ENCODE results near the gene PPEF1. TPM values are rescaled to one million over a fixed set of nuclear protein-coding genes. Genes with fewer than 3 reads are reported as not detected.
A peak's percentile ranks its signal among the peaks of the same experiment; 100 is the strongest.

Gene PPEF1, protein sequence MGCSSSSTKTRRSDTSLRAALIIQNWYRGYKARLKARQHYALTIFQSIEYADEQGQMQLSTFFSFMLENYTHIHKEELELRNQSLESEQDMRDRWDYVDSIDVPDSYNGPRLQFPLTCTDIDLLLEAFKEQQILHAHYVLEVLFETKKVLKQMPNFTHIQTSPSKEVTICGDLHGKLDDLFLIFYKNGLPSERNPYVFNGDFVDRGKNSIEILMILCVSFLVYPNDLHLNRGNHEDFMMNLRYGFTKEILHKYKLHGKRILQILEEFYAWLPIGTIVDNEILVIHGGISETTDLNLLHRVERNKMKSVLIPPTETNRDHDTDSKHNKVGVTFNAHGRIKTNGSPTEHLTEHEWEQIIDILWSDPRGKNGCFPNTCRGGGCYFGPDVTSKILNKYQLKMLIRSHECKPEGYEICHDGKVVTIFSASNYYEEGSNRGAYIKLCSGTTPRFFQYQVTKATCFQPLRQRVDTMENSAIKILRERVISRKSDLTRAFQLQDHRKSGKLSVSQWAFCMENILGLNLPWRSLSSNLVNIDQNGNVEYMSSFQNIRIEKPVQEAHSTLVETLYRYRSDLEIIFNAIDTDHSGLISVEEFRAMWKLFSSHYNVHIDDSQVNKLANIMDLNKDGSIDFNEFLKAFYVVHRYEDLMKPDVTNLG
- total RNA-seq, result under 1 TPM in 1 of 2 experiments, not detected in 1; 0.15 TPM

DNA sequence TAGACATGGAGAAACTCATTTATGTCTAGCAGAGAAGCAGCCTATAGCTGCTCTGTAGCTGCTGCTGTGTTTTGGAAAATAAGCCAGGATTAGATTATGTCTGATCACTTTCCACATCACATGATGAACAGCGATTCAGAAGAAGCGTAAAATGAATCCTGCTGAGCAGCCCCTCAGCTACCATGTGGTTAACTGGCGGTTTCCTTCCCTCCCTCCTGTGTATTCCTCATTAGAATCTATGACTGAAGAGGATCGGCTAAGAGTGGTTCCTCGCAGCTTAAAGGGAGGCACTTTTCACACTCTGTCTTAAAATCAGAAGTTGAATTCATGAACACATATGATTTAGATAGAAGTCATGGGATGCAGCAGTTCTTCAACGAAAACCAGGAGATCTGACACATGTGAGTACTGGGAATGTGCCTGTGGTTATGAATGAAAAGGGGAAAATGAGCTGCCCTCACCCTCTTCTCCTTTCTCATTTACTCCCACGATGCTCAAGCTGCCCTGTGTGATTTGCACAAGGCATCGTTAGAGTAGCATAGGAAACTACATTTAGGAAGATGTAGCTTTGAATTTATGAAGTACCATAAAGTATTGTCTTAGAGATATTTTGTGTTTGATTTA lies at the start of gene PPEF1:
Gene PPEF1, plus strand, starts transcription at position 220 of the 624 bp plus-strand sequence. Its CDS starts 136 bp downstream, at position 356.
- Mint-ChIP-seq H3K4me1 (ENCODE audit: low read depth) (no peaks in the 10 kb centered on the region), H3K27me3 (no peaks in the 10 kb centered on the region), H3K9me3 (no peaks in the 10 kb centered on the region), H3K27ac (no peak within 1 kb of the TSS), H3K4me3 (no peak within 1 kb of the TSS), H3K36me3 (no peaks in the 10 kb centered on the region)
- ChIA-PET CTCF (no interaction called here), POLR2A (no interaction called here)
- no peak for DNase-seq
- intact Hi-C loops (cut with micrococcal nuclease), result no loop called here

DNA sequence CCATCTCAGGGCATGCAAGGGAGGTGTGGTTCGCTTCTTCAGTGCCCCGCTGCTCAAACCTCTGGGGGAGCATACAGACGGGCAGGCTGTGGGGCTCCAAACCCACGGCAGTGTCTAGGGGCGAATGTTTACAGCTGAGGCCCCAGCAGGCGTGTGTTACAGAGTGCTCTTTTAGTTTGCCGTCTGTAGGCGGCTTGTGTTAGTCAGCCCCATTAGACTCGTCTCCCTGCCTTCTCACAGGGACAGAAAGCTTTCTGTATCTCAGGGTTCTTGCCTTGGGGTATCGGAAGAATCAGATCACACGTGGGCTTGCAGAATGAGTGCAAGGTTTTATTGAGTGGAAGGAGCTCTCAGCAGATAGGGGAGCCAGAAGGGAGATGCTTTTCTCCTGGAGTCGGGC lies 46.2 kb upstream of the PPEF1 start:
- ChIA-PET CTCF (no interaction called here), POLR2A (no interaction called here)
- Mint-ChIP-seq H3K36me3 (no peaks in the 10 kb centered on the region), H3K9me3 (no peaks in the 10 kb centered on the region), H3K27ac (no peak overlapping the region), H3K4me3 (no peak overlapping the region), H3K27me3 (no peaks in the 10 kb centered on the region), H3K4me1 (ENCODE audit: low read depth) (no peaks in the 10 kb centered on the region)
- no peak for DNase-seq
- intact Hi-C loops (cut with micrococcal nuclease), result no loop called here

DNA sequence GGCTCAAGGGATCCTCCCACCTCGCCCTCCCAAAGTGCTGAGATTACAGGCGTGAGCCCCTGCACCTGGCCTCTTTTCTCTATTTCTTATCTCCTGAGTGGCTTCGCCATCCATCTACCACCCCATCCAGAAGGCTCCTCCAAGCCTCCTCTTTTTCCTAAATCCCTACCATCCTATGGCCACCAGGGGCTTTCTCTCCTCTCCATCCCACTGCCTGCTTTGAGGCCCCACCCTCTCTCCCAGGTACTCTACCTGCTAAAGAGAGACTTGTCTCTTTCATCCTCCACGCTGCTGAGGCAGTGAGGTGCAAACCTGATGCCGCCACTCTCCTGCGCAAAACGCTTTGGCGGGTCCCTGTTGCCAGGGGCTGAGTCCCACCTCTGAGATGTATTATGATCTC lies 42.5 kb upstream of the PPEF1 start:
- Mint-ChIP-seq H3K27ac (no peak overlapping the region), H3K9me3 (no peaks in the 10 kb centered on the region), H3K36me3 (no peaks in the 10 kb centered on the region), H3K4me1 (ENCODE audit: low read depth) (peaks cover 5% of the 10 kb centered on the region), H3K4me3 (no peak overlapping the region), H3K27me3 (no peaks in the 10 kb centered on the region)
- intact Hi-C loops (cut with micrococcal nuclease), result no loop called here
- ChIA-PET POLR2A (no interaction called here), CTCF (no interaction called here)
- no peak for DNase-seq

DNA sequence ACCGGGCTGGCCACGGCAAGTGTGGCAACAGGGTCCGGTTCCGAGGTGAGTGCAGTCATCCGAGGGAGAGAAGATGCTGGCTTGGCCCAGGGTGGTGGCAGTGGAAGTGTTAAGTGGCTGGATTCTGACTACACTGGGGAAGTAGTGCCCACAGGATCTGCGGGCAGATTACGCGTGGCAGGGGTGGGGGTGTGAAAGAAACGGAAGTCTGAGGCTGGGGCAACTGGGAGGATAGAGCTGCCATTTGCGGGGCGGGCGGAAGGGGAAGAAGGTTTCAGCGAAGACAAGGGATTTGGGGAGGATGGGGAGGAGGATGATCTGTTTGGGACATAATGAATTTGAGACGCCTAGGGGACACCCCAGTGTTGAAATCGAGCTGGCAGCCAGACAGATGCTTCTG lies 40.8 kb upstream of the PPEF1 start:
- ChIA-PET POLR2A (no interaction called here), CTCF (no interaction called here)
- Mint-ChIP-seq H3K4me1 (ENCODE audit: low read depth) (peaks cover 5% of the 10 kb centered on the region), H3K27ac (no peak overlapping the region), H3K4me3 (no peak overlapping the region), H3K9me3 (no peaks in the 10 kb centered on the region), H3K36me3 (no peaks in the 10 kb centered on the region), H3K27me3 (no peaks in the 10 kb centered on the region)
- no peak for DNase-seq
- intact Hi-C loops (cut with micrococcal nuclease), result no loop called here

DNA sequence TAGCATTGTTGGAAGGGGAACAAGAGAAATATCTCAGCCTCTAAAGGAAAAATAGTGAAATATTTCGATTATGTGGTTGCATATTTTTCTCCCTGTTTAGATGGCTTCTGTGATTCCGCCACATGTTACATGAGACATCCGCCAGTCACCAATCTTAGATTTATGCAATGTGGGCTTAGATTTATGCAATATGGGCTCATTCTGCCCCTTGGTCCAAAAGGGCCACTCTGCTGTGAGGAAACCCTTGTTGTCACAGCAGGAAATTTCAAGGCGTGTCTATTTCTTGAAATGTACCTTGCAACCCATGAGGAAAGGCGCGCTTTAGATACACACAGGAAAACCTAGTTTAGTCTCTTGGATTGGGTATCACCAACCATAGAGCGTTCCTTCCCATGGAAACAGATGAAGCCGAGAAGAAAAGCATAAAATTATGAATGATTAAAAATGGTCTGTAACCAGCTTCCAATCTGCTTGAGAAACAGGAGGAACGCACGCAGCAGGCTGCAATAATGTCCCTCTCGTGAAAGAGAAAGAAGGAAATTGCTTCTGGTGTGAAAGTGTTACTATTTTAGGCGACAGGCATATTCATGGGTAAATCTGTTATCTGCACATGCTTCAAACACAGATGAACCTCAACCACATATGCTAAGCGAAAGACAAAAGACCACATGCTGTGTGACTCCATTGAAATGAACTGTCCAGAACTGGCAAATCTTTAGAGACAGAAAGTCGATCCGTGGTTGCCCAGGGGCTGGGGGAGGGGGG lies 39.2 kb upstream of the PPEF1 start:
- no peaks in the 10 kb centered on the region for H3K36me3 Mint-ChIP-seq
- POLR2A ChIA-PET, result no interaction called here
- peaks cover 5% of the 10 kb centered on the region for H3K4me1 Mint-ChIP-seq (ENCODE audit: low read depth)
- DNase-seq, result no peak
- no peak overlapping the region for H3K4me3 Mint-ChIP-seq
- no peaks in the 10 kb centered on the region for H3K9me3 Mint-ChIP-seq
- CTCF ChIA-PET, result no interaction called here
- intact Hi-C loops (cut with micrococcal nuclease), result no loop called here
- no peak overlapping the region for H3K27ac Mint-ChIP-seq
- H3K27me3 Mint-ChIP-seq, result no peaks in the 10 kb centered on the region

DNA sequence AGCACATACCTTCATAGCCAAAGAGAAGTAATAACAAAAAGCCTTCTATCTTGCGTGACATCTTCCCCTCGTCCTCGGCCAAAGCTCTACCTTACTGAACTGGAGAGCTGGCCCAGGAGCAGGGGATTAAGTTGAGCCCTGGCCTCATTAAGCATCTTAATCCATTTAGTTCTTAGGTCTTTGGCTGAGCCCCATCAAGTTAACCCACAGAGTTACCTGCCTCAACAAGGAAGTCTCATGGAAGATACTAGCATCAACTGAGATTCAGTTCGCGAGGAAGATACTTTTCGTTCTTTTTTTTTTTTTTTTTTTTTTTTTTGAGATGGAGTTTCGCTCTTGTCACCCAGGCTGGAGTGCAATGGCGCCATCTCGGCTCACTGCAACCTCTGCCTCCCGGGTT lies 35.4 kb upstream of the PPEF1 start, which contains the start of gene RS1:
Gene RS1, minus strand, starts transcription at position 101 of the 400 bp plus-strand sequence. Its CDS starts 40 bp downstream, at position 61.
- intact Hi-C loops (cut with micrococcal nuclease), result loop anchor here (5.0 to 10.0 kb wide), 2 partner anchors 215 to 1013 kb away; no protein-coding TSS in a partner anchor
- no peak for DNase-seq
- Mint-ChIP-seq H3K27ac (no peak within 1 kb of the TSS), H3K9me3 (no peaks in the 10 kb centered on the region), H3K36me3 (no peaks in the 10 kb centered on the region), H3K27me3 (no peaks in the 10 kb centered on the region), H3K4me1 (ENCODE audit: low read depth) (peaks cover 5% of the 10 kb centered on the region), H3K4me3 (no peak within 1 kb of the TSS)
- ChIA-PET POLR2A (no interaction called here), CTCF (no interaction called here)

DNA sequence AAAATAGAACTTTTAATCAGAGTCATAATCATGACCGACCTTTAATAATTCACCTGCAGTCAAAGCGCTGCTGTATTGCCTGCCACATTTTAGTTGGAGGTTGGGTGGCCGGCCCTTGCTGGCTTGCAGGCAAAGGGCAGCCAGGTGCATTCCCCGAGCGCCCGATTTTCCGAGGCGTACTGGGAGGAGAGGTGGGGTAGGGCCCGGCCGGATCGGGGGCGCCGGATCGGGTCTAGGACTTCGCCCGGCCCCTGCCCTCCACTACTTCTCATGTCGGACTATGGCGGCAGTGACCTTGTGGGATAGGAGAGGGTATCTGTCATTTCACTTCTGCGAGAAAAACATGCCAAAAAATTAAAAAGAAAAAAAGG lies 33.0 kb upstream of the PPEF1 start:
- intact Hi-C loops (cut with micrococcal nuclease), result loop anchor here (2.0 to 10.0 kb wide), 5 partner anchors 213 to 1010 kb away; partner anchors contain the start of genes CDKL5, PDHA1 and PHKA2
- no peaks in the 10 kb centered on the region for H3K36me3 Mint-ChIP-seq
- POLR2A ChIA-PET, result no interaction called here

DNA sequence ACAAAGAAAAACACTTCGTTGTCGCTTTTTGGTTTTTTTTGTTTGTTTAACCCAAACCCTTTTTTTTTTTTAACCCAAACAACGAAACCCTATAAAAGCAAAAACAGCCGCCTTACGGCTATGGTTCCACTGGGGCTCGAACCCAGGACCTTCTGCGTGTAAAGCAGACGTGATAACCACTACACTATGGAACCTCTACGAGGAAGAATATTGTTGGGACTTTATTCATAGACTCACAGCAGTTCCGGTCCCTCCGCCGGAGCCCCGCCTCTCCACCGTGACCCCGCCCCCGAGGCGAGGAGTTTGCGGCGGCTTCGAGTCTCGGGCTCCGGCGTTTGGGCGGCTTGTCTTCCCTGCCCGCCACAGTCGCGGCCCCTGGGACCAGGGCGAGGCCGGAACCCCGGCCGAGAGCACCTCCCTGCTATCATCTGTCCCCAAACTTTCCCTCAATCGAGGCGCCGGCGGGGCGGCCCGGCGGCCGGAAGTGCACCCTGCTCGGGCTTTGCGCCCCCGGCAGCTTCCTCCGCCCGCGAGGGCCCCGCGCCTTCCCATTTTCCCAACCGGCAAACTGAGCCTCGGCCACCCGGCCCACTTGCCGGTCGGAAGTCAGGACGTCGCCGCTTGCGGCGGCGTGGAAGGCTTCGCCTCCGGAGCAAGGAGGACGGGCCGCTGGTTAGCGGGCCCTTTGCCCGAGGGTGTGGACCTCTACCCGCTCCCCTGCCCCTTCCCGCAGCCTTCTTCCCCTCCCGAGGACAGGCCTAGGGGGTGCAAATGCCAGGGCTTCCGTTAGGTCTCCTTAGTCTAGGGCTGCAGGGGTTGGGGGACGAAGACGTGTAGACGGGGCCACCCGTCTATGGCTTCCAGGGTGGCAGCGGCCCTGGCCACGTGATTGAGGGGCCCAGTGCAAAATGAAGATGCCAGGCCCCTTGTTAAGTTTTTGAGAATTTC lies 32.4 kb upstream of the PPEF1 start:
- Mint-ChIP-seq H3K27me3 (no peaks in the 10 kb centered on the region), H3K4me3 (peak overlapping the region; percentile 69), H3K9me3 (no peaks in the 10 kb centered on the region), H3K27ac (peak overlapping the region; percentile 77), H3K36me3 (no peaks in the 10 kb centered on the region), H3K4me1 (ENCODE audit: low read depth) (no peaks in the 10 kb centered on the region)
- POLR2A ChIA-PET, result no interaction called here
- CTCF ChIA-PET, result no interaction called here
- intact Hi-C loops (cut with micrococcal nuclease), result loop anchor here (2.0 to 10.0 kb wide), 5 partner anchors 212 to 1010 kb away; partner anchors contain the start of genes CDKL5, PDHA1 and PHKA2
- DNase-seq, result peak; percentile 79

More for the DNA sequence above, 33.0 kb upstream of the PPEF1 start:
- Mint-ChIP-seq H3K27me3 (no peaks in the 10 kb centered on the region), H3K9me3 (no peaks in the 10 kb centered on the region), H3K4me3 (peak overlapping the region; percentile 69), H3K27ac (peak overlapping the region; percentile 67), H3K4me1 (ENCODE audit: low read depth) (no peaks in the 10 kb centered on the region)
- DNase-seq, result peak; percentile 34
- CTCF ChIA-PET, result no interaction called here

DNA sequence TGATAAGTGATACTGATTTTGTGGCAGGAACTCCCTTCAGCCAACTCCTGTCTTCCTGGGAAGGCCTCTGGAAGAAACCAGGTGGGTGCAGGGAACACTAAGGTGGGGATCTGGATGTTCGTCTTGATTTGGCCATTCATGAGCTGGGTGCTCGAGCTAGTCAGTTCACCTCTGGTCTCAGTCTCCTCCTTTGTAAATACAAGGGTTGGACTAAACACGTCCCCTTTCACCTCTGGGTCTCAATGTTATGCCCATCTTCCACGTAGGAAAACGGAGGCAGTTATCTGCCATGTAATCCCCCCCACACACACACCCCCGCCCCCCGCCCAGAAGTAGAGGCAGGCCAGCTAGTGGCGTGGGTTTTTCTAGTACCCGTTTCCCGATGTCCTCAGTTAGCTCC lies 31.4 kb upstream of the PPEF1 start:
- H3K4me3 Mint-ChIP-seq, result no peak overlapping the region
- H3K27ac Mint-ChIP-seq, result no peak overlapping the region
- intact Hi-C loops (cut with micrococcal nuclease), result loop anchor here (10.0 kb wide), 1 partner anchor 1009 kb away; no protein-coding TSS in a partner anchor
- no peaks in the 10 kb centered on the region for H3K36me3 Mint-ChIP-seq
- no peaks in the 10 kb centered on the region for H3K9me3 Mint-ChIP-seq
- no peak for DNase-seq
- CTCF ChIA-PET, result no interaction called here
- POLR2A ChIA-PET, result no interaction called here
- H3K27me3 Mint-ChIP-seq, result no peaks in the 10 kb centered on the region
- H3K4me1 Mint-ChIP-seq (ENCODE audit: low read depth), result no peaks in the 10 kb centered on the region

DNA sequence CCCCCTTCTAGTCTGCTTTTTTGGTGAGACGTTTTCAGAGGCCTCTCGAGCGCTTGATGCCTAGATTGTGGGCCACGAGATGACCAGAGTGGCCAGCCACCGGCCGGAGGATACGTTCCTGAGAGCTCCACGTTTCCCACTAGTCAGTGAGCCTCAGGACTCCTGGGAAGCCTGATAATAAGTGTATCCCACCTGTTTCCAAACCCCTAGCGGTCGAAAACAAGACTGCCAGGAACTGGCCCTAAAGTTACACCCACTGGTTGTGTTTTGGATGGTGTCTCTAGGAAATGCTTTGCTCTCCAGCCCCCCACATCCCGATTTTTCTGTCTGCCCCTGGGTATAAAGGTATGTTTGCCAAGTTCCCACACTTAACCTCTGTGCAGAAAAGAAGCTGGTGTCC lies 31.0 kb upstream of the PPEF1 start:
- POLR2A ChIA-PET, result no interaction called here
- no peaks in the 10 kb centered on the region for H3K36me3 Mint-ChIP-seq
- no peak for DNase-seq
- H3K4me3 Mint-ChIP-seq, result no peak overlapping the region
- CTCF ChIA-PET, result no interaction called here
- no peaks in the 10 kb centered on the region for H3K27me3 Mint-ChIP-seq
- H3K9me3 Mint-ChIP-seq, result no peaks in the 10 kb centered on the region
- no peaks in the 10 kb centered on the region for H3K4me1 Mint-ChIP-seq (ENCODE audit: low read depth)
- intact Hi-C loops (cut with micrococcal nuclease), result loop anchor here (10.0 kb wide), 1 partner anchor 1008 kb away; no protein-coding TSS in a partner anchor
- H3K27ac Mint-ChIP-seq, result no peak overlapping the region

DNA sequence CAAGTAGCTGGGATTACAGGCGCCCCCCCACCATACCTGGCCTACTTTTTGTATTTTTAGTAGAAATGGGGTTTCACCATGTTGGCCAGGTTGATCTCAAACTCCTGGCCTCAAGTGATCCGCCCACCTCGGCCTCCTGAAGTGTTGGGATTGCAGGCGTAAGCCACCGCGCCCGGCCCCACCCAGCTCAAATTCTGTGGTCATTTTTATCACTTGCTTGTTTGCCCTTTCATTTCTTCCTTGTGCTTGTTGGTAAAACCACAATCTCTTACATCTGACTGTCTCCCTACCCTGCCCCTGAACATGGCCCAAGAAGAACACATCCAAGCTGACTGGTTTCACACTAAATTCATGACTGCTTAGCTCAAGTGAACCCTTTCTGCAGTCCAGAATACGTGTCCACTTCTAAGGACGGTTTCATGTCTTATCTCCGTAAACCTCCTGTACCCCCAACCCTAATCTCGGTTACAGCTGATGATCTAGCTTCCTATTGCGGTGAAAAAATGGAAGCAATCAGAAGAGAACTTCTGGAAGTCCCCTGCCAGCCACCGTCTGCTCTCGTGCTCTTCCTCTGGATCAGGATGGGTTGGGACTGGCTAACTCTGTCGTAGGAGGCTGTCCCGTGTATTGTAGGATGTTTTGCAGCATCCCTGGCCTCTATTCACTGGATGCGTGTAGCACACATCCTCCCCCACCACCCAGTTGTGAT lies 30.1 kb upstream of the PPEF1 start:
- Mint-ChIP-seq H3K4me1 (ENCODE audit: low read depth) (no peaks in the 10 kb centered on the region), H3K27me3 (no peaks in the 10 kb centered on the region)
- no peak for DNase-seq

More for the DNA sequence above, 30.1 kb upstream of the PPEF1 start:
- Mint-ChIP-seq H3K36me3 (no peaks in the 10 kb centered on the region), H3K4me3 (no peak overlapping the region), H3K27ac (no peak overlapping the region), H3K9me3 (no peaks in the 10 kb centered on the region)
- intact Hi-C loops (cut with micrococcal nuclease), result loop anchor here (10.0 kb wide), 1 partner anchor 1007 kb away; no protein-coding TSS in a partner anchor
- POLR2A ChIA-PET, result no interaction called here
- CTCF ChIA-PET, result no interaction called here
